Muscle of back (tissue), 13 donors: ENCODE results near the gene ASCL1. TPM values are rescaled to one million over a fixed set of nuclear protein-coding genes. Genes with fewer than 3 reads are reported as not detected.

ENCODE experiments used
- DNase-seq, 3 donors: peaks; one replicate each; pipeline versions ENCODE4 v3.0.0 to v3.0.0-alpha.2; 2013
- long read RNA-seq, 9 donors: transcript quantifications; one replicate each; lab custom pipeline, GENCODE V29; 2026
- polyA plus RNA-seq, 10 donors: library from polyadenylated mRNA; unstranded; fragments of 120-200 nt; gene quantifications; one replicate each; pipeline ENCODE4 v1.2.1, GENCODE V29; 2013; ENCODE audit not compliant: insufficient read length in 10 of 10

Gene ASCL1
- polyA plus RNA-seq, result under 1 TPM in 3 of 10 donors, not detected in 7; 0.05 to 0.22 (median 0.16) TPM
- long read RNA-seq, donor 1, result 0 reads
- long read RNA-seq, donor 2, result 0 reads
- long read RNA-seq, donor 3, result 0 reads
- long read RNA-seq, donor 4, result 0 reads
- long read RNA-seq, donor 5, result 0 reads
- long read RNA-seq, donor 6, result 0 reads
- long read RNA-seq, donor 7, result 0 reads
- long read RNA-seq, donor 8, result 0 reads
- long read RNA-seq, donor 9, partial matches to known transcripts, result 0 of 1 reads
- long read RNA-seq, donor 9, other reads (novel, unspliced or antisense), result 0 of 1 reads

GRCh38 chr12:102957339-102958050 is at the start of gene ASCL1:
ASCL1 (plus strand) TSS chr12:102957674; CDS start chr12:102958245, 571 bp downstream.
- peak in 1 of 3 donors; percentile 0 for DNase-seq

DNA sequence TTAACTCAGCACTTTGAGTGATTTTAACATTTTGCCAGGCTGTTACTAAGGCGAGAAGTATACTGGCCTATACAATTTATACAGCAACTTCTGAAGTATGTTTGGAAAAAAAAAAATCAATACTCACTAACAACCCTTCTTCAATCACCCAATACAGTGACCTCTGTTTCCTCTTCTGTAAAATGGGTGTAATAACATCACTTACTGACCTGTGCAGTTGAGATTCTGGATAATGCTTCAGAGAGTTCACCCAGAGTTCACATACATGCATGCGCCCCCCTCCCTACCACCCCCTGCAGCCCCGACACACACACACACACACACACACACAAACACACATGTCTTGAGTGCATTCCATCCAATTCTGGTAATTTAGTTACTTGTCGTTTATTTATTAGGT is 49.6 kb upstream of the ASCL1 start:
- no peak for DNase-seq

DNA sequence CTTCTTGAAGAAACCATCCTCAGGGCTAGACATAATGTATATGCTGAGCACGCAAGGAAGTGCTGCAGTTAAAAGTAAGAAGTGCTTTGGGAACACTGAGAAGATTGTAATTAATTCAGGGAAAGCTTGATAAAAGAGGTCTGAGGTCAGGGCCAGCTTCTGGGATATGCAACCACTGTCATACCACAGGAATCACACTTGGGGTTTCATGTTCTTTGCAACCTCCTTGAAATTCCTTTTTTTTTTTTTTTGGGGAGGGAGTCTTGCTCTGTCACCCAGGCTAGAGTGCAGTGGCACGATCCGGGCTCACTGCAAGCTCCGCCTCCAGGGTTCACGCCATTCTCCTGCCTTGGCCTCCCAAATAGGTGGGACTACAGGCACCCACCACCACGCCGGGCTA is 47.3 kb upstream of the ASCL1 start:
- no peak for DNase-seq

DNA sequence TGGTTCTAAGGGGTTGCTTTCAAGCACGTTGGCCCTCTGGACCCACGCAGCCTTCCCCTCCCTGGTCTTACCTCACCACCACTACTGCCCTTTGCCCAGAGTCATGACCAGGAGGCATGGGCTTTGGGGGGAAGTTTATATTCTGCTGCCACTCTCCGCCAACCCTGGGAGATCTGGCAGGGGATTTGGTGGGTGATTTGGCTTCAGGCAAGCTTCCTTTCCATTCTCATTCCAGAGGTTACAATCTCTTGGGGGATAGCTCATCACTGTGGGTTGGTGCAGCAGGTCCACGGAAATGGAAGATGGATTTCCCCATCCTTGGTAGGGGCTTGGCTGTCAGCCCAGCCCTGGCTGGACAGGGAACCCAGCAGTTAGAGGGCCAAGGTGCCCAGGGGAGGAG is 46.7 kb upstream of the ASCL1 start:
- DNase-seq, result no peak

DNA sequence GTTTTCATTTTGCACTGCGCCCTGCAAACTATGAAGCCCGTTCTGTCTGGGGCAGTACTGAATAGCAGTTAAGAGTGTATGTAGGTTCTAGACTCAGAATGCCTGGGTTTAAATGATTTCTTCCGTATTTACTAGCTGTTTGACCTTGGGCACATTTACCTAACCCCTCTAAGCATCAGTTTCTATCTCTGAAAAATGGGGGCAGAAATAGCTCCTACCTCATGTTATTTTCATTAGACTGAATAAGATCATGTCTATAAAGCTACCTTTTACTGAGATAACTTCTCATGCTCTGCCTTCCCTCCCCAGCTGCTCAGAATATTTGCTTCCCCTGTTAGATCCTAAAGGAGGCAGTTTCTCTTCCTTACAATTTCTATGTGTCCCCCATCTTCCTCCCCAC is 46.2 kb upstream of the ASCL1 start:
- no peak for DNase-seq

- no peak for DNase-seq
These were observed 45.2 kb upstream of the ASCL1 start for GRCh38 chr12:102912258-102912657.

DNA sequence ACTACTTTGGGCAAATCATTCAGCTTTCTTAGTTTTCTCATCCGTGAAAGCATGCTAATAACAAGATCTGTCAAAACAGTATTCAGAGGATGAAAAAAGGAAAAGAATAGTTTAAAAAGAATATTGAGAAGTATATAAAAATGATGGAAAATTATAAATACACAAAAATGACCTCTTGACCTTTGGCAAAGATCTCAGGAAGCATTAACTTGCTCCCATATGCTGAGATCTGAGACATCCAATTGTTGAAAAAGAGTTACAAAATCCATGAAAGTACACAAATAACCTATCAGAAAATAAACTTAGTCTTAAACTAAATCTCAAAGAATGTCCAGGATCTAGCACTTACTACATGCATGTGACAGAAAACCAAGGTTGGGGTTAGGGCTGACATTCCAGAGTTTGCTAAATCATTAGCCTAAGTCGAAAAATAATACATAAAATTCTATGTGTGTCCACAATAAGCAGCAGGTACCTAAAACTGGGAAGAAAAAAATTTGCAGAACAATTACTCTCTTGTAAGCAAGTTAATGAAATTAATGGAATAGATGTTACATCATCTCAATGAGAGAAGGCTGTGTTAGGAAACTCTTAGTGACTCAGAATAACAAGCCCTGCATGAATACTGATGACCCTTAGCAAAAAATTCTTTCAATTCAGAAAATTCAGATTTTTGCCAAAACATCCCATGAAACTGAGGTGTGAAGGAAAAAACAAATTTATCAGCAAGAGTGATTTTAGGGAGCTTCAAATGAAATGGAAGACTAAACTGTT is 43.8 kb upstream of the ASCL1 start:
- DNase-seq, result no peak

- no peak for DNase-seq
These were observed 41.0 kb upstream of the ASCL1 start for GRCh38 chr12:102916252-102917025.

DNA sequence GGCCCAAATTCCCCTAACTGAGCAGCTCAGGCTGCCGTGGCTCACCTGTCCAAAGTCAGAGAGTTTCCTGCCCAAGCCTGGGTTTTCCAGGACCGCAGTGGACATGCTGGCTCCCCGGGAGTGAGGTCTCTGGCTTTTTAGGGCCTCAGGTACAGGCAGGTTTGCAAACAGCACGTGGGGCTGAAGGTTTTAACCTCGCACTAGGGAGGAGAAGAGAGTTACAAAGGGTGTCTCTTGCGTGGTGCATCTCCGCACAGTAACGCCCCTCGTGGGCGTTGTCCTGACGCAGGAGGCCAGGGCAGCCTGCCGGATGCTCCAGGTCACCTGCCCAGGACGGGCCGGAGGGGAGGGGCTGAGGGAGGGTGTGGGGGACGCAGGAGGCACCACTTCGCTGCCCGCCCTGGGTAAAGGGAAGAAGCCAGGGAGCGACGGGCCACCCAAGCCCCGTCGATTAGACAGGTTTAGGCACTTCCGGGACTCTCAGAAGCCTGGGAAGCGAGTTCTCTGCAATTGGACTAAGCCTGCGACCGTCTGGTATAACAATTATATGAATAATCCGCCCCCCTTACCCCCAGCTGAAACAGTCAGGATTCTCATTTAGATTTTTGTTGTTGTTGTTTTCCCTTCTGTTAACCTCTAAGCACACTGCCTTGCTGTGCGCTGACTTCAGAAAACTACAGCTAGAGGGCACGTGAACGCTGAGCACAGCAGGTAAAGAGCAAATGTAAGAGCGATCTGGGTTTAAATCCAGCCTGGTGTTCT is 40.3 kb upstream of the ASCL1 start, which contains the start of gene PAH:
Gene PAH, minus strand, starts transcription at position 219 of the 762 bp plus-strand sequence. Its CDS starts 114 bp downstream, at position 105.
- peak in 1 of 3 donors; percentile 5 for DNase-seq

GRCh38 chr12:102918840-102919239 is 38.6 kb upstream of the ASCL1 start:
- no peak for DNase-seq

GRCh38 chr12:102920271-102920670 is 37.2 kb upstream of the ASCL1 start:
- DNase-seq, result no peak

DNA sequence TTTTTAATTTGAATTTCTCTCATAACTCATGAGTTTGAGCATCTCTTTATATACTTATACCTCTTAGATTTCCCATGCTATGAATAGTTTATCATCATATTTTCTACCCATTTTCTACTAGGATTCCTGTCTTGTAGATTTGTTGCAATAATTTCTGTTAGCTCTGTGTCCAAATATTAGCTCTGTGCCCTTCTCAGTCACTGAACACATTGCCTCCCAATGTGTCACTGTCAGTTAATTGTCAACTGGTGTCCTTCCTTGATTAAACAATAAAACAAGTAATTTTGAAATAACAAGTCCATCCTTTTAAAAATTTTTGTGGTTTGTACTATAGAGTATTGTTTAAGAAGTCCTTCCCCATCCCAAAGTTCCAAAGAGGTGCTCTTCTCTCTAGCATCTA is 36.2 kb upstream of the ASCL1 start:
- no peak for DNase-seq

DNA sequence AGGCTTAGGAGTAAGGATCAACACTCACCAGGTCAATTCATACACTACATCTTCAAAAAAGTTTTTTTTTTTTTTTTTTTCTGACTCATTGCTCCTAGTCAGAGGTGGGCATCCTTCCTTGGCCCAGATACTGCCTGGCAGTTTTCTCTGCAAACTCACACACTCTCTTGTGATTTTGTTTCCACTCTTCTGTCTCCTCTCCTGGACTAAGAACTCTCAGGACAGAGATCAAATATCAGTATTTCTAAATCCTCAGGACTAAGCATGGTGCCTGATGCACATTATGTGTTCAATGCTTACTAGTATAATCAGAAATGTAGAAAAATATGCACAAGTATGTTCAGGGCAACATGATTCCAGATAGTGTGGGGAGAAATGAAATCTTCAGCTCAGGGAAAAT is 30.3 kb upstream of the ASCL1 start:
- no peak for DNase-seq

DNA sequence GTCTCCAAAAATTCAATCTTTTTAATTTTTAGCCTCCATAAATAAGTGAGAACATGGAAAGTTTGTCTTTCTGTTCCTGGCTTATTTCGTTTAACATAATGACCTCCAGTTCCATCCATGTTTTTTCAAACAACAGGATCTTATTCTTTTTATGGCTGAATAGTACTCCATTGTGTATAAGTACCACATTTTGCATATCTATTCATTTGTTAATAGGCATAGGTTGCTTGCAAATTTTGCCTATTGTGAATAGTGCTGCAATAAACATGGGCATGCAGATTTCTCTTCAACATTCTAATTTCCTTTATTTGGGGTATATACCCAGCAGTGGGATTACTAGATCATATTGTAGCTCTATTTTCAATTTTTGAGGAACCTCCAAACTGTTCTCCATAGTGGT is 24.3 kb upstream of the ASCL1 start:
- no peak for DNase-seq

- no peak for DNase-seq
These were observed 18.4 kb upstream of the ASCL1 start for GRCh38 chr12:102939059-102939458.

- no peak for DNase-seq
These were observed 17.7 kb upstream of the ASCL1 start for GRCh38 chr12:102939670-102940222.

DNA sequence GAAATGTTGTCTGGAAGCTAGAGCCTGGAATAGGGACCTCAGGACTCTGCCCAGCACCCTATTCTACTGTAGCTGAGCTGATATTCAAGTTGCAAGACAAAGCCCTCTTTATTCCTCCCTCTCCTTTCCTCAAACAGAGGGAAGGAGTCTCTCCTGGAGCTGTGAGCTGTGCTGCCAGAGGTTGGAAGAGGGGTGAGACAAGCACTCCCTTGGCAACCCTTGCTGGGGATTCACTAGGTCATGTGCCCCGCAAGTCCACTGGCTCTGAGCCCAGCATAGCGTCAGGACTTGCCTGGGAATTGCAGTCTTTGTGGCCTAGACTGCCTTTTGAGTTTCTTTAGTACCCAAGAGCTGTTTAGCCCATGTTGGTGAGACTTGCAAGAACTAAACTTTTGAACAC is 11.4 kb upstream of the ASCL1 start:
- DNase-seq, result no peak

- DNase-seq, result peak in 2 of 3 donors; percentile 10 to 48
These were observed 8.5 kb upstream of the ASCL1 start for GRCh38 chr12:102948941-102949352.

GRCh38 chr12:102950107-102950949 is 7.1 kb upstream of the ASCL1 start:
- DNase-seq, result no peak
